Measurements from ENCODE around the gene ACTL7B.
"Not testable (repeated sequence)": the region's sequence is repeated elsewhere in the genome, so short reads cannot be mapped to it uniquely, and the experiment has no call there.

The ACTL7B gene

GRCh38 chr9:108844856-108845255 is 10.9 kb downstream of the ACTL7B start:
- no peak for ATAC-seq

GRCh38 chr9:108844391-108844790 is 11.4 kb downstream of the ACTL7B start:
- no peak for ATAC-seq

More at GRCh38 chr9:108844856-108845255, 10.9 kb downstream of the ACTL7B start:
- DNase-seq: no peak

DNA sequence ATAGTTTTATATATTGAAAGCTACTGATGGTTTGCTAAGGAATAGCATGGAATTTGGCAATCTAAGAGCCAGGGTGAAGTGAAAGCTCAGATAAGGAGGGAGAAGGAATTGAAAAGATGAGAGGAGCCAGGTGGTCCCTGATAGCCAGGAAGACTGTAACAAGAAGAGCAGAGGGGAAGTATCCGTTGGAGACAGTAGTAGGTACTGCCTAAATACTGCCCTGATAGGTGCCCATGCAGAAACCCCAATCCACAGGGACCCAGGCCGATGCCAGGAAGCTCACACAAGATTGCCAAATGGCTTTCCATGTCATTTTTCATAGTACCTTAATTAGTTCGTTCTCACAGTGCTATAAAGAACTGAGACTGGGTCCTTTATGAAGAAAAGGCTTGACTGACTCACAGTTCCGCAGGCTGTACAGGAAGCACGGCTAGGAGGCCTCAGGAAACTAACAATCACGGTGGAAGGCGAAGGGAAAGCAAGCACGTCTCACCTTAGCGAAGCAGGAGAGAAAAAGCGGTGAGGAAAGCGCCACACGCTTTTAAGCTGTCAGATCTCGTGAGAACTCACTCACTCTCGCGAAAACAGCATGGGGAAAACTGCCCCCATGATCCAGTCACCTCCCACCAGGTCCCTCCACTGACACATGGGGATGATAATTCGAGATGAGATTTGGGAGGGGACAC is 13.0 kb downstream of the ACTL7B start:
- no peak for ATAC-seq
- no peak for DNase-seq

More at GRCh38 chr9:108844391-108844790, 11.4 kb downstream of the ACTL7B start:
- no peak for DNase-seq

GRCh38 chr9:108839561-108839960 is 16.2 kb downstream of the ACTL7B start:
- not testable (repeated sequence) for DNase-seq, ATAC-seq

- ATAC-seq: no peak
- DNase-seq: no peak
Measured at GRCh38 chr9:108838017-108838416, 17.8 kb downstream of the ACTL7B start.

GRCh38 chr9:108837530-108837929 is 18.3 kb downstream of the ACTL7B start:
- DNase-seq (no peak), ATAC-seq (no peak)

DNA sequence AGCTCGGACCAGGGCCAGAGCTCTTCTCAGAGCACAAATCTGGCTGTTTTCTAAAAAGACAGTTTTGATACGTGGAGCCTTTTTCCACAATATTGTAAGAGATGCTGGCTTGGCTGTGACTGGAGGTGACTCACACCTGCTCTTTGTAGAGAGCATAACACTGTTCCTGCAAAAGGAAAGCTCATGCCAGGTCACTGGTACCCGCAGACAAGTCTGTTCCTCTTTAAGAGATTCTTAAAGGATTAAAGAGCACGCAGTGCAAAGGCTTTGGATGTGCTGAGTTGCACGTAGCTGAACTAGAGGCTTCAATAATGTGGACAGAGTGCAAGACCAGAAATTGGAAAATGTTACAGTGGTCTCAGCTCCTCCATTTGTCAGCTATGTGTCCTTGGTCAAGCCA is 19.0 kb downstream of the ACTL7B start:
- DNase-seq (no peak), ATAC-seq (no peak)

- no peak for DNase-seq
- no peak for ATAC-seq
Measured at GRCh38 chr9:108836319-108836718, 19.5 kb downstream of the ACTL7B start.

DNA sequence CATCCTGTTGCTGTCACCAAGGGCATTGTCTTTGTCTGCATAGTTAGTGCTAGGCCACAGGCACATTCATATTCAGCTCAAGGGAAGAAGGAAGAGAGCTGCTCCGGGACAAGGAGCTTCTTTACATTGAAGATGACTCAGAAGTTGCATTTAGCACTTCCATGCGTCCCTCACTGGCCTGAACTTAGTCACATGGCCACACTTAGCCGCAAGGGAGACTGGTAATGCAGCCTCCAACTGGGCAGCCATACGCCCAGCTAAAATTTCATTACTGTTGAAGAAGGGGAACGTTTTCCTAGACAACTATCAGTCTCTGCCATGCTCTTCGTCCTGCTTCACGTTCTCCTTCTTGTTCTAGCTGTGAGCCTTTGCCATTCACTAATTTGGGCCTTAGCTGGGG is 20.0 kb downstream of the ACTL7B start:
- DNase-seq (no peak), ATAC-seq (no peak)

- DNase-seq (no peak), ATAC-seq (no peak)
Measured at GRCh38 chr9:108834959-108835665, 20.7 kb downstream of the ACTL7B start.

GRCh38 chr9:108832179-108832500 is 23.6 kb downstream of the ACTL7B start:
- DNase-seq (no peak), ATAC-seq (no peak)

- DNase-seq (no peak), ATAC-seq (no peak)
Measured at GRCh38 chr9:108831496-108832178, 24.1 kb downstream of the ACTL7B start.

DNA sequence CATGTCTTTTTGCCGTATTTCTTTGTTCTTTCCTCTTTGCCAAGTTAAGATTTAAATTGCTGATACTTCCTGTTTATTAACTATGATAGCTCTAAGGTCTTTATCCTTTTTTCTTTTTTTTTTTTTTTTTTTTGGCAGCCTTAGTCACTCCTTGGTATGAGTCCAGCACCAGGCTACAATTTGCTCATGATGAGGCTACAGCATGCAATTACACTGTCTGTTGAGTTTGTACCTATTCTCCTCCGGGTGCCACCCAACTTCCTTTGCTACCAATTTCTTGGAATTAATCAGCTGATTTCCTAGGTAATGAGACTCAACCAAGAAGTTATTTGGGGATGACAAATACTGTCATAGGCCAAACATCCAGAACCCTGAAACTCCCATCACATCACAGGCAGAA is 25.5 kb downstream of the ACTL7B start:
- no peak for DNase-seq

GRCh38 chr9:108823829-108824228 is 32.0 kb downstream of the ACTL7B start:
- DNase-seq: no peak
- no peak for ATAC-seq

More for the DNA sequence above, 25.5 kb downstream of the ACTL7B start:
- ATAC-seq: no peak

GRCh38 chr9:108816037-108816436 is 39.7 kb downstream of the ACTL7B start:
- no peak for ATAC-seq
- no peak for DNase-seq

DNA sequence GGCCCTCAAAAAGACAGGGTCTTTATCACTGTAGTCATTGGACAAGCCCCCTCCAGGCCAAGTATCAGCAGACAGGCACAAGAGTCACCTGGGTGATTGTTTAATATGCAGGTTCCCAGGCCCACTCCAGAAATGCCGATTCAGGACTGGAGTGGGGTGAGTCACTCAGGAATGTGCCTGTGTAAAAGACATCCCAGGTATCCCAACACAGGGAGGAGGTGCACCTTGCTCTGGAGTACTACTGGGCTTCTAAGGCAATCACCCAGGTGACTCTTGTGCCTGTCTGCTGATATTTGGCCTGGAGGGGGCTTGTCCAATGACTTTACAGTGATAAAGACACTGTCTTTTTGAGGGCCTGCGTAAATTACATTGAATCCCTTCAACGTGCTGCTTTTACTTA is 40.6 kb downstream of the ACTL7B start:
- no peak for ATAC-seq

DNA sequence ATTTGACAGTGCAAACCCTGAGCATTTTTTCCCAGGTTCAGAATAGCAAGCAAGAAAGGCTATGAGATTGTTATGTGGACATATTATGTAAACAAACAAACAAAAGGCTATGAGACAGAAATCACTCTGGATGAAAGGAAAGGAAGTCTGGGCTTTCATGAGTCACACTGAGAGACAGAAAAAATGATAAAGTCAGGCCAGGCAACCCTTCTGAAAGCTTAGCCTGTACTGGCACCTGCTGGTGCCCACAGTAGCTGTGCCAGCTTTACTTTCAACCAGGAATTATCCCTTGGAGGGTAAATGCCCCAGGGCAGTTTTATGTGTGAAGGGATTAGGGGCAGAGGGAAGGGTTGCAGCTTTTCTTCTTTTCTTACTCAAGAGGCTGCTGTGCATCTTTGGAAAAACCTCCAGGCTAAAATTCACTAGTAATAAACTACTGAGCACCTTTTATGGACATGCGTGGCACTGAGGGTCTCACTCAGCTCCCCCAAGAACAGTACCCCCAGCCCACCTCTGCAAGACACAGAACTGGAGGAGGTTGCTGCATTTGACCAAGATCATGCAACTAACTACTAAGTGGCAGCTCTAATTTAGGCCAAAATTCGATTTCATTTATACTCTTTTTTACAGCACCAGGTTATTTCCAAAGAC is 41.7 kb downstream of the ACTL7B start:
- ATAC-seq: no peak

More for the DNA sequence above, 40.6 kb downstream of the ACTL7B start:
- no peak for DNase-seq

GRCh38 chr9:108812396-108813025 is 43.3 kb downstream of the ACTL7B start:
- ATAC-seq (no peak), DNase-seq (no peak)

More for the DNA sequence above, 41.7 kb downstream of the ACTL7B start:
- no peak for DNase-seq

- ATAC-seq: no peak
- DNase-seq: no peak
Measured at GRCh38 chr9:108811944-108812343, 43.8 kb downstream of the ACTL7B start.

DNA sequence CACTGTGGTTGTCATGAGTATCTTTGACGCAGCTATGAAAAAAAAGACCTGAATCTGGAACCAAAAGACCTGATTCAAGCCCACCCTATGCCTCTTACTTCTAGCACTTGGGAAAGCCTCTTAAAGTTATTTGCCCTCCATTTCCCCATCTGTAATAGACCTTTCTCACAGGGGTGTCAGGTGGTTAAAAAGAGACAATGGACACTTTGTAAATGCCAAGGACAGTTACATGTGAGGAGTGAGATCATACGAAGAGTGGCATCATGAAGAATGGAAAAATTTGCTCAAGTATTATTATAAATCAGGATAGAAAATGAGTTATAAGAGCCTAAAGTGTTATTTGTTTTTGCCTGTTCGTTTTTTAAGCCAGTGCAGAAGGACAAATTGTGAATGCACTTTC is 46.5 kb downstream of the ACTL7B start:
- DNase-seq (no peak), ATAC-seq (no peak)
